Trophoblast cell (in vitro differentiated cells and primary cell): ENCODE data around the gene C2orf72.
"Not testable (repeated sequence)": the region's sequence is repeated elsewhere in the genome, so short reads cannot be mapped to it uniquely, and the experiment has no call there.

Source experiments
- DNase-seq, 2 donors: peaks; one replicate each; pipeline ENCODE4 v3.0.0-alpha.2; 2016
- H2AFZ ChIP-seq: 2 replicates; pipeline ENCODE4 v1.6.1; 2013; ENCODE audit warnings: low read length, moderate library complexity, mild to moderate bottlenecking; ENCODE audit not compliant: insufficient read depth, poor library complexity
- H2AK5ac ChIP-seq: 2 replicates; pipeline ENCODE4 v1.6.1; 2013; ENCODE audit warnings: mild to moderate bottlenecking, low read length
- H2BK120ac ChIP-seq: 2 replicates; pipeline ENCODE4 v1.6.1; 2013; ENCODE audit warnings: low read length, mild to moderate bottlenecking, moderate library complexity; ENCODE audit not compliant: insufficient read depth, poor library complexity
- H2BK12ac ChIP-seq: 2 replicates; pipeline ENCODE4 v1.6.1; 2013; ENCODE audit warnings: mild to moderate bottlenecking, low read length, moderate library complexity
- H2BK5ac ChIP-seq: 2 replicates; pipeline ENCODE4 v1.6.1; 2013; ENCODE audit warnings: low read length, low read depth, moderate library complexity, mild to moderate bottlenecking; ENCODE audit not compliant: poor library complexity
- H3K14ac ChIP-seq: 2 replicates; pipeline ENCODE4 v1.6.1; 2013; ENCODE audit warnings: mild to moderate bottlenecking, low read length
- H3K18ac ChIP-seq: 2 replicates; pipeline ENCODE4 v1.6.1; 2013; ENCODE audit warnings: mild to moderate bottlenecking, low read length
- H3K23ac ChIP-seq: 2 replicates; pipeline ENCODE4 v1.6.1; 2013; ENCODE audit warnings: low read length
- H3K27ac ChIP-seq: 2 replicates; pipeline ENCODE4 v1.5.1; 2013; ENCODE audit warnings: low read depth, mild to moderate bottlenecking, inconsistent platforms, low read length, moderate library complexity
- H3K27me3 ChIP-seq: 2 replicates; pipeline ENCODE4 v1.6.1; 2013; ENCODE audit warnings: inconsistent platforms, mild to moderate bottlenecking, low read length, moderate library complexity; ENCODE audit not compliant: insufficient read depth
- H3K36me3 ChIP-seq, 2 experiments: 1 replicate in 1 of 2; 2 replicates in 1 of 2; pipeline ENCODE4 v1.6.1; 2013; ENCODE audit warnings: low read length in 2 of 2, mild to moderate bottlenecking in 2 of 2, moderate library complexity in 1 of 2; ENCODE audit not compliant: insufficient read depth in 2 of 2, control insufficient read depth in 1 of 2
- H3K4ac ChIP-seq: 2 replicates; pipeline ENCODE4 v1.6.1; 2013; ENCODE audit warnings: low read depth, mild to moderate bottlenecking, low read length, moderate library complexity
- H3K4me1 ChIP-seq, 2 experiments: 1 replicate in 1 of 2; 2 replicates in 1 of 2; pipeline ENCODE4 v1.6.1; 2013; ENCODE audit warnings: low read length in 2 of 2, mild to moderate bottlenecking in 2 of 2, moderate library complexity in 1 of 2; ENCODE audit not compliant: insufficient read depth in 2 of 2, control insufficient read depth in 1 of 2
- H3K4me2 ChIP-seq: 2 replicates; pipeline ENCODE4 v1.6.1; 2013; ENCODE audit warnings: inconsistent platforms, mild to moderate bottlenecking, low read length, moderate library complexity
- H3K4me3 ChIP-seq: 2 replicates; pipeline ENCODE4 v1.5.1; 2013; ENCODE audit warnings: mild to moderate bottlenecking, low read depth, low read length, inconsistent platforms
- H3K79me1 ChIP-seq: one replicate; pipeline ENCODE4 v1.6.1; 2013; ENCODE audit warnings: low read length
- H3K79me2 ChIP-seq: 2 replicates; pipeline ENCODE4 v1.6.1; 2013; ENCODE audit warnings: low read length, mild to moderate bottlenecking; ENCODE audit not compliant: control insufficient read depth, insufficient read depth, poor library complexity
- H3K9ac ChIP-seq: 2 replicates; pipeline ENCODE4 v1.6.1; 2013; ENCODE audit warnings: mild to moderate bottlenecking, low read length
- H3K9me3 ChIP-seq: 2 replicates; pipeline ENCODE4 v1.6.1; 2013; ENCODE audit warnings: low read depth, mild to moderate bottlenecking, control low read depth, inconsistent platforms, low read length; ENCODE audit not compliant: insufficient read depth
- H4K12ac ChIP-seq: 2 replicates; pipeline ENCODE4 v1.6.1; 2013; ENCODE audit warnings: low read depth, mild to moderate bottlenecking, low read length, moderate library complexity
- H4K8ac ChIP-seq: 2 replicates; pipeline ENCODE4 v1.6.1; 2013; ENCODE audit warnings: low read depth, mild to moderate bottlenecking, low read length, moderate library complexity
- H4K91ac ChIP-seq: one replicate; pipeline ENCODE4 v1.6.1; 2013; ENCODE audit warnings: low read depth, mild to moderate bottlenecking, low read length, moderate library complexity
- WGBS: extraction: QIAGEN DNeasy Blood & Tissue Kit; methylation state at CpG from one replicate; pipeline ENCODE4 v1.1.7; 2013; ENCODE audit warnings: missing lambda C conversion rate; ENCODE audit not compliant: insufficient read length, insufficient coverage; ENCODE audit errors: extremely low coverage; 5-methylcytosine and 5-hydroxymethylcytosine counted together

C2orf72 gene

GRCh38 chr2:231065966-231066365 lies 28.6 kb downstream of the C2orf72 start:
- peaks cover 9 to 25% of the 10 kb centered on the region in 2 experiments for H3K36me3 ChIP-seq
- H3K14ac ChIP-seq, result no peak overlapping the region
- H3K27ac ChIP-seq, result no peak overlapping the region
- H4K91ac ChIP-seq, result no peak overlapping the region
- no peak overlapping the region for H4K12ac ChIP-seq
- H2AK5ac ChIP-seq, result no peak overlapping the region
- H3K4me3 ChIP-seq, result no peak overlapping the region
- WGBS, result no CpG with 5 or more reads among the region's 1 CpG
- no peak overlapping the region for H4K8ac ChIP-seq
- no peak overlapping the region for H3K23ac ChIP-seq
- no peak overlapping the region for H3K4ac ChIP-seq
- no peaks in the 10 kb centered on the region for H3K4me1 ChIP-seq
- H3K9me3 ChIP-seq, result no peaks in the 10 kb centered on the region
- H3K9ac ChIP-seq, result no peak overlapping the region
- no peaks in the 10 kb centered on the region for H3K27me3 ChIP-seq
- H2BK120ac ChIP-seq, result no peak overlapping the region
- DNase-seq, result no peak
- no peak overlapping the region for H3K4me2 ChIP-seq
- no peaks in the 10 kb centered on the region for H3K79me1 ChIP-seq
- no peak overlapping the region for H2AFZ ChIP-seq
- H2BK12ac ChIP-seq, result no peak overlapping the region
- no peak overlapping the region for H3K18ac ChIP-seq
- H2BK5ac ChIP-seq, result no peak overlapping the region
- no peaks in the 10 kb centered on the region for H3K79me2 ChIP-seq

DNA sequence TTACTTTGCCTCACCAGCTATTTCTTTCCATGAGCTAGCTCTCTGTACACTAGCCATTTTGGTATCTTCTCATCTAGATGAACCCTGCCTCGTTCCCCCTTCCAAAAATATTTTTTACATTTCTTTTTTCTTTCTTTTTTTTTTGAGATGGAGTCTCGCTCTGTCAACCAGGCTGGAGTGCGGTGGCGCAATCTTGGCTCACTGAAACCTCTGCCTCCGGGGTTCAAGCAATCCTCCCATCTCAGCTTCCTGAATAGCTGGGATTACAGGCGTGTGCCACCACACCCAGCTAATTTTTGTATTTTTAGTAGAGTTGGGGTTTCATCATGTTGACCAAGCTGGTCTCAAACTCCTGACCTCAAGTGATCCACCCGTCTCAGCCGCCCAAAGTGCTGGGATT lies 30.2 kb downstream of the C2orf72 start:
- H3K4ac ChIP-seq, H3K9ac ChIP-seq, H3K4me1 ChIP-seq, H3K18ac ChIP-seq, H3K9me3 ChIP-seq, H3K27me3 ChIP-seq, H4K8ac ChIP-seq, H3K4me3 ChIP-seq, H4K91ac ChIP-seq, H3K27ac ChIP-seq, H2BK5ac ChIP-seq, H2AK5ac ChIP-seq, H2AFZ ChIP-seq, H2BK12ac ChIP-seq, H4K12ac ChIP-seq, H3K79me2 ChIP-seq, H3K14ac ChIP-seq, H2BK120ac ChIP-seq, H3K79me1 ChIP-seq, H3K4me2 ChIP-seq, H3K23ac ChIP-seq: not testable (repeated sequence)
- WGBS, result no CpG with 5 or more reads among the region's 8 CpGs
- peak; percentile 52 to 69 for DNase-seq
- H3K36me3 ChIP-seq, result peaks cover 5 to 23% of the 10 kb centered on the region in 2 experiments

GRCh38 chr2:231068525-231069222 lies 31.4 kb downstream of the C2orf72 start:
- H4K8ac ChIP-seq, result no peak overlapping the region
- H3K79me2 ChIP-seq, result no peaks in the 10 kb centered on the region
- no peaks in the 10 kb centered on the region for H3K27me3 ChIP-seq
- H3K18ac ChIP-seq, result no peak overlapping the region
- no peak overlapping the region for H4K12ac ChIP-seq
- DNase-seq, result peak; percentile 85 to 97
- H3K4me2 ChIP-seq, result no peak overlapping the region
- H3K4ac ChIP-seq, result no peak overlapping the region
- no peaks in the 10 kb centered on the region for H3K4me1 ChIP-seq
- no peak overlapping the region for H3K9ac ChIP-seq
- H2BK5ac ChIP-seq, result no peak overlapping the region
- H3K9me3 ChIP-seq, result no peaks in the 10 kb centered on the region
- H3K14ac ChIP-seq, result no peak overlapping the region
- no peak overlapping the region for H3K27ac ChIP-seq
- H3K36me3 ChIP-seq, result peaks cover 5 to 22% of the 10 kb centered on the region in 2 experiments
- no peak overlapping the region for H3K4me3 ChIP-seq
- H2BK120ac ChIP-seq, result no peak overlapping the region
- H2AFZ ChIP-seq, result no peak overlapping the region
- no CpG with 5 or more reads among the region's 5 CpGs for WGBS
- H2BK12ac ChIP-seq, result no peak overlapping the region
- no peaks in the 10 kb centered on the region for H3K79me1 ChIP-seq
- H3K23ac ChIP-seq, result no peak overlapping the region
- no peak overlapping the region for H4K91ac ChIP-seq
- H2AK5ac ChIP-seq, result no peak overlapping the region

- Histone ChIP-seq H2AFZ (no peak overlapping the region), H3K36me3 (peaks cover 8 to 22% of the 10 kb centered on the region in 2 experiments), H3K9ac (no peak overlapping the region), H2BK12ac (no peak overlapping the region), H3K27ac (no peak overlapping the region), H2BK120ac (no peak overlapping the region), H2BK5ac (no peak overlapping the region), H3K18ac (no peak overlapping the region), H3K4me2 (no peak overlapping the region), H4K12ac (no peak overlapping the region), H4K8ac (no peak overlapping the region), H3K79me2 (no peaks in the 10 kb centered on the region), H3K4me3 (no peak overlapping the region), H3K23ac (no peak overlapping the region), H3K14ac (no peak overlapping the region), H3K4me1 (no peaks in the 10 kb centered on the region), H4K91ac (no peak overlapping the region), H2AK5ac (no peak overlapping the region), H3K27me3 (no peaks in the 10 kb centered on the region), H3K79me1 (no peaks in the 10 kb centered on the region), H3K9me3 (no peaks in the 10 kb centered on the region), H3K4ac (no peak overlapping the region)
- DNase-seq, result peak; percentile 46 to 67
- WGBS, result no CpG with 5 or more reads among the region's 1 CpG
These were observed 32.2 kb downstream of the C2orf72 start for GRCh38 chr2:231069379-231070054.
